Adrenal gland (tissue), 5 donors: ENCODE measurements around the gene CPLX4.

Experiments
- CTCF ChIP-seq, 6 experiments: fragments of 450-650 bp in 4 of 6; fragments of 200-600 bp in 2 of 6; sonication (generic) in 1 of 6; IDR thresholded peaks; 1 replicate in 5 of 6; 2 replicates in 1 of 6; pipeline versions ENCODE4 v1.5.1 to v1.8.0; 2016 to 2021; ENCODE audit warnings: antibody characterized with exemption in 6 of 6, mild to moderate bottlenecking in 2 of 6, moderate library complexity in 1 of 6
- POLR2A ChIP-seq, 2 donors: fragments of 450-650 bp; IDR thresholded peaks; one replicate each; pipeline ENCODE4 v1.6.1; 2017; ENCODE audit warnings: antibody characterized with exemption in 2 of 2, mild to moderate bottlenecking in 2 of 2, moderate library complexity in 1 of 2
- donor health status: DM: no; HTN: no; CAD: no.

- no peak for TF ChIP-seq CTCF (IDR thresholded peaks at IDR 0.05)
- no peak for TF ChIP-seq POLR2A (IDR thresholded peaks at IDR 0.05)
Observed at GRCh38 chr18:59300676-59301285, 17.7 kb downstream of the CPLX4 start.
